Measurements from ENCODE around the gene LETM1. TPM values are rescaled to one million over a fixed set of nuclear protein-coding genes. Genes with fewer than 3 reads are reported as not detected.

The LETM1 gene
- total and polyA plus RNA-seq, 2 experiments from 2014 or later = 23.3 to 68.9 TPM

GRCh38 chr4:1786544-1787362, 69.2 kb downstream of the LETM1 start:
- peaks cover 20% of the 10 kb centered on the region for H3K27me3 ChIP-seq (ENCODE audit: insufficient read depth)
- H3K4me3 Mint-ChIP-seq = no peak overlapping the region
- no peaks in the 10 kb centered on the region for H3K36me3 ChIP-seq (ENCODE audit: insufficient read depth)
- H3K27me3 Mint-ChIP-seq (ENCODE audit: insufficient read depth, low read depth, poor library complexity) = peaks cover 15% of the 10 kb centered on the region
- no peaks in the 10 kb centered on the region for H3K79me2 ChIP-seq (replicated peaks; ENCODE audit: insufficient read depth)
- H3K36me3 Mint-ChIP-seq (ENCODE audit: low read depth) = no peaks in the 10 kb centered on the region
- no peak overlapping the region for H3K4me2 ChIP-seq
- no peaks in the 10 kb centered on the region for H4K20me1 ChIP-seq (replicated peaks; ENCODE audit: insufficient read depth)
- H3F3A ChIP-seq (replicated peaks; ENCODE audit: low read depth) = no peaks in the 10 kb centered on the region
- H3K4me1 Mint-ChIP-seq = peaks cover 2% of the 10 kb centered on the region; the same call in 2 of the 3 replicates
- H3K9me2 ChIP-seq (ENCODE audit: insufficient read depth) = no peaks in the 10 kb centered on the region
- H2AFZ ChIP-seq = no peak overlapping the region
- H3K27ac Mint-ChIP-seq = no peak overlapping the region
- no peak; the same call in 2 of the 3 replicates for ATAC-seq
- H3K4me1 ChIP-seq (ENCODE audit: insufficient read depth) = no peaks in the 10 kb centered on the region
- H3K4me3 ChIP-seq = no peak overlapping the region
- DNase-seq (ENCODE audit: low spot score) = no peak
- H3K27ac ChIP-seq (ENCODE audit: low read depth) = no peak overlapping the region
- no peaks in the 10 kb centered on the region for H3K9me3 Mint-ChIP-seq
- TF ChIP-seq CTCF (conservative IDR thresholded peaks at IDR 0.05; ENCODE audit: low read depth in 2 of 2) = no peak
- no peak for TF ChIP-seq ZNF331 (CRISPR knock-in tag; IDR thresholded peaks at IDR 0.05; ENCODE audit: low read depth)
- TF ChIP-seq, protein P1, sequence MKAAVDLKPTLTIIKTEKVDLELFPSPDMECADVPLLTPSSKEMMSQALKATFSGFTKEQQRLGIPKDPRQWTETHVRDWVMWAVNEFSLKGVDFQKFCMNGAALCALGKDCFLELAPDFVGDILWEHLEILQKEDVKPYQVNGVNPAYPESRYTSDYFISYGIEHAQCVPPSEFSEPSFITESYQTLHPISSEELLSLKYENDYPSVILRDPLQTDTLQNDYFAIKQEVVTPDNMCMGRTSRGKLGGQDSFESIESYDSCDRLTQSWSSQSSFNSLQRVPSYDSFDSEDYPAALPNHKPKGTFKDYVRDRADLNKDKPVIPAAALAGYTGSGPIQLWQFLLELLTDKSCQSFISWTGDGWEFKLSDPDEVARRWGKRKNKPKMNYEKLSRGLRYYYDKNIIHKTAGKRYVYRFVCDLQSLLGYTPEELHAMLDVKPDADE (IDR thresholded peaks at IDR 0.05) = no peak

GRCh38 chr4:1785592-1785991, 70.4 kb downstream of the LETM1 start:
- ATAC-seq = no peak
- no peak overlapping the region for H3K27ac ChIP-seq (ENCODE audit: low read depth)
- no peaks in the 10 kb centered on the region for H3K36me3 ChIP-seq (ENCODE audit: insufficient read depth)
- H3K4me2 ChIP-seq = no peak overlapping the region
- H3F3A ChIP-seq (replicated peaks; ENCODE audit: low read depth) = no peaks in the 10 kb centered on the region
- no peak for DNase-seq (ENCODE audit: low spot score)
- H2AFZ ChIP-seq = no peak overlapping the region
- Mint-ChIP-seq H3K4me3 (no peak overlapping the region), H3K27me3 (ENCODE audit: insufficient read depth, low read depth, poor library complexity) (peaks cover 8% of the 10 kb centered on the region), H3K4me1 (peaks cover 2% of the 10 kb centered on the region; the same call in 2 of the 3 replicates), H3K36me3 (ENCODE audit: low read depth) (no peaks in the 10 kb centered on the region), H3K27ac (no peak overlapping the region), H3K9me3 (no peaks in the 10 kb centered on the region)
- H3K27me3 ChIP-seq (ENCODE audit: insufficient read depth) = peaks cover 8% of the 10 kb centered on the region; the same call in 1 of the 2 replicates
- no peaks in the 10 kb centered on the region for H3K9me2 ChIP-seq (ENCODE audit: insufficient read depth)
- H3K4me1 ChIP-seq (ENCODE audit: insufficient read depth) = no peaks in the 10 kb centered on the region
- no peaks in the 10 kb centered on the region for H3K79me2 ChIP-seq (replicated peaks; ENCODE audit: insufficient read depth)
- H3K4me3 ChIP-seq = no peak overlapping the region
- no peaks in the 10 kb centered on the region for H4K20me1 ChIP-seq (replicated peaks; ENCODE audit: insufficient read depth)
- TF ChIP-seq ZNF331 (CRISPR knock-in tag; IDR thresholded peaks at IDR 0.05; ENCODE audit: low read depth) (no peak), POLR2AphosphoS5 (IDR thresholded peaks at IDR 0.05; ENCODE audit: low read depth) (no peak), JUNB (IDR thresholded peaks at IDR 0.05; ENCODE audit: unreplicated experiment) (no peak), STAT1 (IDR thresholded peaks at IDR 0.05; ENCODE audit: unreplicated experiment) (no peak), CREB1 (CRISPR knock-in tag; IDR thresholded peaks at IDR 0.05; ENCODE audit: low read depth) (no peak), CTCF (conservative IDR thresholded peaks at IDR 0.05; ENCODE audit: low read depth in 2 of 2) (no peak), NANOG (IDR thresholded peaks at IDR 0.05; ENCODE audit: borderline replicate concordance) (no peak), REST (IDR thresholded peaks at IDR 0.05; ENCODE audit: unreplicated experiment) (no peak), EZH2 (IDR thresholded peaks at IDR 0.05; ENCODE audit: low read depth, unreplicated experiment) (no peak), EZH2phosphoT487 (IDR thresholded peaks at IDR 0.05; ENCODE audit: unreplicated experiment) (no peak)
- TF ChIP-seq, protein P1 (IDR thresholded peaks at IDR 0.05) = no peak

Data from GM23338 (cell line).